Naive thymus-derived CD8-positive, alpha-beta T cell (primary cell): ENCODE measurements around the gene SGSM2. TPM values are rescaled to one million over a fixed set of nuclear protein-coding genes. Genes with fewer than 3 reads are reported as not detected.

Source experiments
- ATAC-seq, 2 donors: fragments of 150-1000 bp; cut with Tn5 transposase in 1 of 2; sonication (Bioruptor Pico), chemical (Tn5 transposase) in 1 of 2; 1 replicate in 1 of 2; 2 replicates in 1 of 2; pipeline ENCODE4 v1.10.0; 2021; ENCODE audit warnings: mild to moderate bottlenecking in 2 of 2, moderate library complexity in 2 of 2
- POLR2A ChIA-PET: fragments of 350-600 bp; sonication (Branson Sonifier 250); formaldehyde crosslinking; loops from one replicate; lab custom pipeline; 2021; ENCODE audit warnings: antibody characterized with exemption; lab: Charles Lee
- DNase-seq, 10 donors: peaks; one replicate each; pipeline versions ENCODE4 v3.0.0 to v3.0.0-alpha.2; 2020 to 2022
- H3K27ac Mint-ChIP-seq, 10 donors: one replicate each; pipeline ENCODE4 v1.8.0; 2020 to 2022; ENCODE audit warnings: mild to moderate bottlenecking in 10 of 10, mixed read lengths in 10 of 10, moderate library complexity in 4 of 10, inconsistent platforms in 1 of 10
- H3K27me3 Mint-ChIP-seq, 5 donors: one replicate each; pipeline ENCODE4 v1.8.0; 2021 to 2022; ENCODE audit warnings: mixed read lengths in 5 of 5
- H3K36me3 Mint-ChIP-seq, 3 donors: one replicate each; pipeline ENCODE4 v1.8.0; 2020 to 2022; ENCODE audit warnings: mixed read lengths in 3 of 3, mild to moderate bottlenecking in 2 of 3, inconsistent platforms in 1 of 3
- H3K4me1 Mint-ChIP-seq, 4 donors: one replicate each; pipeline ENCODE4 v1.8.0; 2021 to 2022; ENCODE audit warnings: mixed read lengths in 4 of 4
- H3K4me3 Mint-ChIP-seq, 10 donors: one replicate each; pipeline ENCODE4 v1.8.0; 2020 to 2022; ENCODE audit warnings: mild to moderate bottlenecking in 10 of 10, mixed read lengths in 10 of 10, moderate library complexity in 6 of 10, inconsistent platforms in 1 of 10
- H3K9me3 Mint-ChIP-seq, 9 donors: one replicate each; pipeline ENCODE4 v1.8.0; 2020 to 2022; ENCODE audit warnings: mixed read lengths in 9 of 9, mild to moderate bottlenecking in 3 of 9, inconsistent platforms in 1 of 9, moderate library complexity in 1 of 9
- polyA plus RNA-seq, 3 donors: library from polyadenylated mRNA; unstranded; fragments of 300-500 nt; fragmentation: Illumina TruSeq; gene quantifications; one replicate each; pipeline ENCODE4 v1.2.3, GENCODE V29; 2021
- total RNA-seq, 8 experiments: library from RNA in 2 of 8; stranded (reverse) in 2 of 8; gene quantifications; one replicate each; pipeline ENCODE4 v1.2.3 and lab custom pipeline; 2021 to 2026

Gene SGSM2
- total and polyA plus RNA-seq, 5 experiments from 2014 or later, result 12.1 to 179 (median 22.6) TPM

- Mint-ChIP-seq H3K9me3 (no peaks in the 10 kb centered on the region), H3K4me1 (no peaks in the 10 kb centered on the region), H3K27ac (peak overlapping the region in 1 of 10 donors; percentile 40), H3K4me3 (no peak overlapping the region), H3K27me3 (no peaks in the 10 kb centered on the region), H3K36me3 (peaks cover 0 to 37% (median 0%) of the 10 kb centered on the region in 3 donors)
- POLR2A ChIA-PET, result interaction anchor here (0.5 kb wide), 1 partner anchor 452 kb away, joined by 3 read pairs; no protein-coding TSS in a partner anchor
- no peak for ATAC-seq
- DNase-seq, result no peak
Measured at GRCh38 chr17:2362881-2363280, 25.6 kb downstream of the SGSM2 start.

DNA sequence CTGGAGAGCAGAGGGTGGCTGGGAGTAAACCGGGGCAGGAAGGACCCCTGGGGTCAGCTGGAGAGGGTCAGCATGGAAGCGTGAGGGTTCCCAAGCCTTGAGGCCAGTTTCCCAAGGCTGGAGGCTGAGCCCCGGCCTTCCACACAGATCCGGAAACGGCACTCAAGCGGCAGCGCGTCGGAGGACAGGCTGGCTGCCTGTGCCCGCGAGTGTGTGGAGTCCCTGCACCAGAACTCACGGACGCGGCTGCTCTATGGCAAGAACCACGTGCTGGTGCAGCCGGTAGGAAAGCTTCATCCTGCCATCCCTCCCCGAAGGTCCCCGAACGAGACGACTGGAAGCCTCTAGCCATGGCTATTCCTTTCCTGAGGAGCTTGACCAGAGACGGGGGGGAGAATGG lies 26.0 kb downstream of the SGSM2 start:
- no peaks in the 10 kb centered on the region for H3K4me1 Mint-ChIP-seq
- H3K36me3 Mint-ChIP-seq, result peaks cover 0 to 37% (median 0%) of the 10 kb centered on the region in 3 donors

GRCh38 chr17:2363851-2364762 lies 26.8 kb downstream of the SGSM2 start:
- Mint-ChIP-seq H3K36me3 (peaks cover 0 to 37% (median 0%) of the 10 kb centered on the region in 3 donors), H3K4me3 (no peak overlapping the region), H3K27me3 (no peaks in the 10 kb centered on the region), H3K27ac (no peak overlapping the region), H3K9me3 (no peaks in the 10 kb centered on the region), H3K4me1 (no peaks in the 10 kb centered on the region)
- no peak for ATAC-seq
- POLR2A ChIA-PET, result no interaction called here
- no peak for DNase-seq

More for the DNA sequence above, 26.0 kb downstream of the SGSM2 start:
- DNase-seq (no peak), ATAC-seq (no peak)
- H3K4me3 Mint-ChIP-seq, result no peak overlapping the region
- H3K27ac Mint-ChIP-seq, result no peak overlapping the region
- H3K9me3 Mint-ChIP-seq, result no peaks in the 10 kb centered on the region
- H3K27me3 Mint-ChIP-seq, result no peaks in the 10 kb centered on the region
- POLR2A ChIA-PET, result interaction anchor here (0.5 kb wide), 1 partner anchor 452 kb away, joined by 3 read pairs; no protein-coding TSS in a partner anchor

DNA sequence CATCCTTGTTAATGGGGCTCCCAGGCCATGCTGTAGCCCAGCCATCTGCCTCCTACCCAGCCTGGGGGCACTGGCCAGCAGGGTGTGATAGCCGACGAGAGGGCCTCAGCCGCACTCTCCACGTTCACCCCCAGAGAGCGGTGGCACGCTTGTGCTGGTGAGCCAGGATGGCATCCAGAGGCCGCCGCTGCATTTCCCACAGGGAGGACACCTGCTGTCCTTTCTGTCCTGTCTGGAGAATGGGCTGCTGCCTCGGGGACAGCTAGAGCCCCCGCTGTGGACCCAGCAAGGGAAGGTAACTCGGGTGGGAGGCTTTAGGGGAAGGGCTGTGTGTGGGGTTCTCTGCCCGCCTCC lies 27.4 kb downstream of the SGSM2 start:
- Mint-ChIP-seq H3K27me3 (no peaks in the 10 kb centered on the region), H3K4me1 (no peaks in the 10 kb centered on the region), H3K9me3 (no peaks in the 10 kb centered on the region), H3K4me3 (no peak overlapping the region), H3K36me3 (peaks cover 0 to 39% (median 0%) of the 10 kb centered on the region in 3 donors), H3K27ac (no peak overlapping the region)
- ATAC-seq (no peak), DNase-seq (no peak)
- POLR2A ChIA-PET, result no interaction called here

- no peak for ATAC-seq
- Mint-ChIP-seq H3K4me3 (no peak overlapping the region), H3K4me1 (no peaks in the 10 kb centered on the region), H3K27me3 (no peaks in the 10 kb centered on the region), H3K36me3 (peaks cover 0 to 42% (median 0%) of the 10 kb centered on the region in 3 donors), H3K9me3 (no peaks in the 10 kb centered on the region), H3K27ac (peak overlapping the region in 1 of 10 donors; percentile 62)
- no peak for DNase-seq
- POLR2A ChIA-PET, result interaction anchor here (1.0 kb wide), 1 partner anchor 35 kb away, joined by 6 read pairs; no protein-coding TSS in a partner anchor
Measured at GRCh38 chr17:2365132-2365531, 27.8 kb downstream of the SGSM2 start.

DNA sequence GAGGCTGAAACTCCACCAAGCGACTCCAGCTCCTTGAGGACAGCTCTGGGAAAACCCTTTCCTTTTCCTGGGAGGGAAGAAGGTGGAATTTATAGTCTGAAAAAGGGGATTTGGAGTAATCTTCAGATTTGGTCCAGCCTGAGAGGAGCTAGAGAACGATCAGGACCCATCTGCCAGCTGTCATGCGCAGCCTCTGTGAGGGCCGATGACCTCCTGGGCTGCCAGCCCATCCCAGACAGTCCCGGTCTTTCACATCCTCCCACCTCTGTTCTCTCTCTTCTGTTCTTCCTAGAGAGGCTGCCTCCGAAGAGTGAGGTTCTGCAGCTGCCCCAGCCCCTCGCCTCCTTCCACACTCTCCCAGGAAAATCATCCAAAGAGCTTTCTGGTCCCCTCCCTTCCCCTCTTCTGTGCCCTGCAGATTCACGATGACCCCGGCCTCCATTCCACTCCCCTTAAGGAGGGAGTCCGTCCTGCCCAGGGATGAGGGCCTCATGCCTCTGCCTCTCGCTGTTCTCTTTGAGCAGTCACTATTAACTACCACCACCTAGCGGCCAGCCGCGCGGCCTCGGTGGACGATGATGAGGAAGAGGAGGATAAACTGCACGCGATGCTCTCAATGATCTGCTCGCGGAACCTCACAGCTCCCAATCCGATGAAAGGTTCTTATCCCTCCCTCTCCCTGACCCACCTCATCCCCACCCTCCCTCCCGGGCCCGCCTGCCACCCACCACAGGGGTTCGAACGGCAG lies 29.6 kb downstream of the SGSM2 start:
- H3K27ac Mint-ChIP-seq, result peak overlapping the region in 2 of 10 donors; percentile 19 to 51
- no peaks in the 10 kb centered on the region for H3K27me3 Mint-ChIP-seq
- no peak overlapping the region for H3K4me3 Mint-ChIP-seq
- no peaks in the 10 kb centered on the region for H3K9me3 Mint-ChIP-seq
- ATAC-seq, result no peak
- H3K4me1 Mint-ChIP-seq, result no peaks in the 10 kb centered on the region
- H3K36me3 Mint-ChIP-seq, result peaks cover 0 to 39% (median 0%) of the 10 kb centered on the region in 3 donors
- DNase-seq, result no peak
- POLR2A ChIA-PET, result no interaction called here

DNA sequence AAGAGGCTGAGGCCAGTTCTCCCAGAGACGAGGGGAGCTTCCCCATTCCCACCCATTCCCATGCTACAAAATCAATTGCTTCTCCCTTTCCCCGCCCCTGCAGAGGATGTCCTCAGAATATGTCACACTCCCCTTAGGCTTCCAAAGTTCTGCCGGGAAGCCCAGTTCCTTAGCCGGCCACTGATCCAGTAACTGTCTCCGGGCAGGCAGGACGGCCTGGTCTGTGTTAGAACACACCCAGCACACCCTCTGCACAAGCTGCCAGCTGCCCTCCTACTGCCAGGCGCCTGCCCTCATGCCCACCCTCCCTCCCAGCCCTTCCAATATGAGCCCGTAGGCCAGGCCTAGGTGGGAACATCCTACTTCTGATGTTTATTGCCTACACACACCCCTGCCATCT lies 31.1 kb downstream of the SGSM2 start:
- DNase-seq (no peak), ATAC-seq (no peak)
- POLR2A ChIA-PET, result no interaction called here
- peaks cover 0 to 35% (median 0%) of the 10 kb centered on the region in 3 donors for H3K36me3 Mint-ChIP-seq
- H3K4me1 Mint-ChIP-seq, result no peaks in the 10 kb centered on the region
- H3K27ac Mint-ChIP-seq, result peak overlapping the region in 1 of 10 donors; percentile 54
- H3K4me3 Mint-ChIP-seq, result no peak overlapping the region
- no peaks in the 10 kb centered on the region for H3K9me3 Mint-ChIP-seq
- H3K27me3 Mint-ChIP-seq, result no peaks in the 10 kb centered on the region

DNA sequence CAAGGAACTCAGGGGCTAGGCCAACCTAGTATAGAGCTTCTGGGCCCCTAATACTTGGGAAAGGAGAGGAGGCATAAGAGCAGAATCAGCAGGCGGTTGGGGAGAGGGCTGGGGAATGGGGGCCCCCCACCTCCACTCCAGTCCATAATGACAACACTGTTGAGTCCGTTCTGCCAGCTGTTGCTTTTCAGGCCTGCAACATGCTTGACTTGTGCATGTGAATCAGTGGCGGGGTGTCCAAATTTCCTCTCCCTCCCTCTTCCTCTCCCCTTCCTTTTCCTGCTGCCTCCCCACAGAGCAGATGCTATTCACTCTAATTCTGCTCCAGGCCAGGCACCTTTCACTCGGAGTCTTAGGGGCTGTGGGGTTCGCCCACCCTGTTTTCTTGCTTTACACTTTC lies 31.7 kb downstream of the SGSM2 start:
- H3K36me3 Mint-ChIP-seq, result peaks cover 0 to 37% (median 0%) of the 10 kb centered on the region in 3 donors
- no peaks in the 10 kb centered on the region for H3K9me3 Mint-ChIP-seq
- DNase-seq (no peak), ATAC-seq (no peak)
- no peaks in the 10 kb centered on the region for H3K4me1 Mint-ChIP-seq
- H3K4me3 Mint-ChIP-seq, result no peak overlapping the region
- peak overlapping the region in 1 of 10 donors; percentile 74 for H3K27ac Mint-ChIP-seq
- no peaks in the 10 kb centered on the region for H3K27me3 Mint-ChIP-seq
- POLR2A ChIA-PET, result interaction anchor here (0.6 to 1.7 kb wide), 4 partner anchors 10 to 47 kb away, joined by 3 to 5 read pairs (median 4); no protein-coding TSS in a partner anchor

- Mint-ChIP-seq H3K27ac (peak overlapping the region in 3 of 10 donors; percentile 68 to 86 (median 74)), H3K4me3 (peak overlapping the region in 1 of 10 donors; percentile 45), H3K27me3 (no peaks in the 10 kb centered on the region), H3K36me3 (peaks cover 0 to 37% (median 0%) of the 10 kb centered on the region in 3 donors), H3K4me1 (no peaks in the 10 kb centered on the region), H3K9me3 (no peaks in the 10 kb centered on the region)
- POLR2A ChIA-PET, result interaction anchor here (0.6 to 1.7 kb wide), 4 partner anchors 9 to 46 kb away, joined by 3 to 5 read pairs (median 4); no protein-coding TSS in a partner anchor
- ATAC-seq (no peak), DNase-seq (no peak)
Measured at GRCh38 chr17:2369551-2370210, 32.4 kb downstream of the SGSM2 start.

- H3K4me1 Mint-ChIP-seq, result no peaks in the 10 kb centered on the region
- H3K36me3 Mint-ChIP-seq, result peaks cover 0 to 40% (median 0%) of the 10 kb centered on the region in 3 donors
- DNase-seq, result no peak
- H3K27me3 Mint-ChIP-seq, result no peaks in the 10 kb centered on the region
- no peaks in the 10 kb centered on the region for H3K9me3 Mint-ChIP-seq
- ATAC-seq, result no peak
- H3K4me3 Mint-ChIP-seq, result peak overlapping the region in 1 of 10 donors; percentile 45
- H3K27ac Mint-ChIP-seq, result peak overlapping the region in 3 of 10 donors; percentile 11 to 86 (median 48)
- POLR2A ChIA-PET, result interaction anchor here (1.7 kb wide), 1 partner anchor 46 kb away, joined by 4 read pairs; no protein-coding TSS in a partner anchor
Measured at GRCh38 chr17:2370211-2370589, 32.9 kb downstream of the SGSM2 start.

DNA sequence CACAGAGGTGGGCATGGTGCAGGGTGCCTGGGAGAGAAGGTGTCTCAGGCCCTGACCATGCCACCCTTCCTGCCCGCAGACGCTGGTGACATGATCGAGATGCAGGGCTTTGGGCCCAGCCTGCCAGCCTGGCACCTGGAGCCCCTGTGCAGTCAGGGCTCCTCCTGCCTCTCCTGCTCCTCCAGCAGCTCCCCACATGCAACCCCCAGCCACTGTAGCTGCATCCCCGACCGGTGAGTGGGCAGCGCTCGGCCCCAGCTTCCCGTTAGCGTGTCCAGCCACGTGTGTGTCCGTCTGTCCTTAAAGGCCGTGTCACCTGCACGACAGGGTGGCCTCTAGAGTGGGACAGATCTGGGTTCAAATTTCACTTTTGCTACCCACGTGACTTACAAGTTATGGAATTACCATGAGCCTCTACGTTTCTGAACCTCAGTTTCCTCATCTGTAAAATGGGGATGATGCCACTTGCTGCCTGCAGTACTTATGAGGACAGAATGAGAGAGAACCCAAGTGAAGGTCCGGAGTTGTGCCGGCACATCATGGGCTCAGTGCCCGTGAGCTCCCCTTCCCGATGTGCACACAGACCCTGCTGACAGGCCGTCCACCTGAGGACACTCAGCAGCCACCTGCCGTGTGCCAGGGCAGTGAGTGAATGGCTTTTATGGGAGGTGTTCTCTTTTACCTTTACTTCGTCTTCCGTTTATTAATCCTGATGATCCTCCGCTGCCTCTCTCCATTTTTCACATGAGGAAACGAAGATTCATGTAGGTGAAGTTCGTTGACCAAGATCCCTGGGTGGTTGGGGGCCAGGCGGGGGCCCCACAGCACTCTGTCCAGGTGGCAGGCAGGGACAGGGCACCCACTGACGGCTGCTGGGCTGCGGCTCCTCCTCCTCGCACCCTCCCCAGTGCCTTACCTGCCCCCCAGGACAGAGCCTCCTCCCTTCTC lies 34.2 kb downstream of the SGSM2 start:
- POLR2A ChIA-PET, result interaction anchor here (0.6 kb wide), 1 partner anchor 42 kb away, joined by 4 read pairs; no protein-coding TSS in a partner anchor
- Mint-ChIP-seq H3K27me3 (no peaks in the 10 kb centered on the region), H3K27ac (peak overlapping the region in 3 of 10 donors; percentile 56 to 62 (median 60)), H3K36me3 (peaks cover 0 to 38% (median 0%) of the 10 kb centered on the region in 3 donors), H3K4me1 (no peaks in the 10 kb centered on the region), H3K9me3 (no peaks in the 10 kb centered on the region), H3K4me3 (no peak overlapping the region)
- ATAC-seq, result no peak
- no peak for DNase-seq
